Measurements from ENCODE around the gene PHF14.

The PHF14 gene

GRCh38 chr7:11207565-11207964, 233.9 kb downstream of the PHF14 start:
- no peak for DNase-seq
- no peak for TF ChIP-seq POLR2A (IDR thresholded peaks at IDR 0.05; ENCODE audit: low read length)
- no peak for TF ChIP-seq GATA1 (IDR thresholded peaks at IDR 0.05; ENCODE audit: low read depth, low read length)

GRCh38 chr7:11208883-11209465, 235.3 kb downstream of the PHF14 start:
- no peak for DNase-seq
- TF ChIP-seq POLR2A (IDR thresholded peaks at IDR 0.05; ENCODE audit: low read length) (no peak), GATA1 (IDR thresholded peaks at IDR 0.05; ENCODE audit: low read depth, low read length) (no peak)

- DNase-seq: no peak
- TF ChIP-seq POLR2A (IDR thresholded peaks at IDR 0.05; ENCODE audit: low read length): no peak
Observed at GRCh38 chr7:11210374-11210773, 236.7 kb downstream of the PHF14 start.

- peak; percentile 65 to 80 for DNase-seq
- TF ChIP-seq POLR2A (IDR thresholded peaks at IDR 0.05; ENCODE audit: low read length) (no peak), GATA1 (IDR thresholded peaks at IDR 0.05; ENCODE audit: low read depth, low read length) (no peak)
Observed at GRCh38 chr7:11212080-11212711, 238.5 kb downstream of the PHF14 start.

- TF ChIP-seq GATA1 (IDR thresholded peaks at IDR 0.05; ENCODE audit: low read depth, low read length): no peak
- TF ChIP-seq POLR2A (IDR thresholded peaks at IDR 0.05; ENCODE audit: low read length): no peak
- DNase-seq: no peak
Observed at GRCh38 chr7:11212816-11213215, 239.1 kb downstream of the PHF14 start.

GRCh38 chr7:11213266-11213665, 239.6 kb downstream of the PHF14 start:
- no peak for DNase-seq
- no peak for TF ChIP-seq GATA1 (IDR thresholded peaks at IDR 0.05; ENCODE audit: low read depth, low read length)
- no peak for TF ChIP-seq POLR2A (IDR thresholded peaks at IDR 0.05; ENCODE audit: low read length)

- DNase-seq: no peak
Observed at GRCh38 chr7:11216276-11216675, 242.6 kb downstream of the PHF14 start.

GRCh38 chr7:11217848-11218565, 244.3 kb downstream of the PHF14 start:
- DNase-seq: no peak

More at GRCh38 chr7:11216276-11216675, 242.6 kb downstream of the PHF14 start:
- TF ChIP-seq POLR2A (IDR thresholded peaks at IDR 0.05; ENCODE audit: low read length) (no peak), GATA1 (IDR thresholded peaks at IDR 0.05; ENCODE audit: low read depth, low read length) (no peak)

More at GRCh38 chr7:11217848-11218565, 244.3 kb downstream of the PHF14 start:
- no peak for TF ChIP-seq POLR2A (IDR thresholded peaks at IDR 0.05; ENCODE audit: low read length)
- TF ChIP-seq GATA1 (IDR thresholded peaks at IDR 0.05; ENCODE audit: low read depth, low read length): no peak
